GM10266 (cell line): ENCODE results near the gene PNCK.

Experiments
- DNase-seq: peaks from one replicate; pipeline ENCODE4 v3.0.0; 2012; ENCODE audit errors: extremely low spot score
- TF ChIP-seq, protein P1 (sequence below): IDR thresholded peaks from 2 replicates; pipeline ENCODE4 v1.5.1; 2012; ENCODE audit warnings: mild to moderate bottlenecking, low read depth; ENCODE audit not compliant: control insufficient read depth, insufficient read depth; ENCODE audit errors: missing control alignments

Gene PNCK

DNA sequence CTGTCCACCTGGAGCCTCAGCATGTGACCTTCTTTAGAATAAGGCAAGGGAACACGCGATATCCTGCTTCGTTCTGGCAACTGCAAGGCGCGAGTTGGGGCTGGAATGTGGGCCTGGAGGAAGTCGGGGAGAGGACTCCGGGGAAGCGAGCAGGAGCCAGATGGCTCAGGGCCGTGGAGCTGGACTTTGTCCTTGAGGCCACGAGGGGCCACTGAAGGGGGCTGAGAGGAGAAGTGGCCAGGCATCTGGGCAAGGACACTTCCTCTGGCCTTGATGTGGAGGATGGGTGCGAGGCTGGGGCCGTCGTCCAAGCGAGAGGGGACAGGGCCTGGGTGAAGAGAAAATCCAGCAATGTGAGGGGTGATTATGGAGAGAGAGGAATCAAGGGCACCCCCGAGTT is 38.8 kb downstream of the PNCK start:
- no peak for DNase-seq
- TF ChIP-seq, protein P1, sequence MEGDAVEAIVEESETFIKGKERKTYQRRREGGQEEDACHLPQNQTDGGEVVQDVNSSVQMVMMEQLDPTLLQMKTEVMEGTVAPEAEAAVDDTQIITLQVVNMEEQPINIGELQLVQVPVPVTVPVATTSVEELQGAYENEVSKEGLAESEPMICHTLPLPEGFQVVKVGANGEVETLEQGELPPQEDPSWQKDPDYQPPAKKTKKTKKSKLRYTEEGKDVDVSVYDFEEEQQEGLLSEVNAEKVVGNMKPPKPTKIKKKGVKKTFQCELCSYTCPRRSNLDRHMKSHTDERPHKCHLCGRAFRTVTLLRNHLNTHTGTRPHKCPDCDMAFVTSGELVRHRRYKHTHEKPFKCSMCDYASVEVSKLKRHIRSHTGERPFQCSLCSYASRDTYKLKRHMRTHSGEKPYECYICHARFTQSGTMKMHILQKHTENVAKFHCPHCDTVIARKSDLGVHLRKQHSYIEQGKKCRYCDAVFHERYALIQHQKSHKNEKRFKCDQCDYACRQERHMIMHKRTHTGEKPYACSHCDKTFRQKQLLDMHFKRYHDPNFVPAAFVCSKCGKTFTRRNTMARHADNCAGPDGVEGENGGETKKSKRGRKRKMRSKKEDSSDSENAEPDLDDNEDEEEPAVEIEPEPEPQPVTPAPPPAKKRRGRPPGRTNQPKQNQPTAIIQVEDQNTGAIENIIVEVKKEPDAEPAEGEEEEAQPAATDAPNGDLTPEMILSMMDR = no peak

DNA sequence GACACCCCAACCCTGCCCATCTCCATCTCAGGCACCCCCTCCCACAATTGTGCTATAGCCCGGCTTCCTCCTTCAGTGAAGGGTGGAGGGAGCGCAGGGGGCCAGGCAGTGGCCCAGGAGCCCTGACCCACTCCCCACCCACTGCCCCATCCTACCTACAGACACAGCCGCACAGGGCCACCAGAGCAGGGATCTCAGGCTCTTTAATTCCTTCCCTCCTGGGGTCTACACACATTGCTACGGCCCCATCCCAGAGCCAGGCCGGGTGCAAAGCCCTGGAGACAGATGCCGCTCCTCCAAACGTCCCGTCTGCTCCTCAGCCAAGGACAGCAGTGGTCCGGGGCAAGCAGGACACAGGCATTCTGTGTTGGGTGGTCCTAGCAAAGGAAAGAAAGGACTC is 39.4 kb downstream of the PNCK start:
- no peak for DNase-seq
- TF ChIP-seq, protein P1 = no peak

DNA sequence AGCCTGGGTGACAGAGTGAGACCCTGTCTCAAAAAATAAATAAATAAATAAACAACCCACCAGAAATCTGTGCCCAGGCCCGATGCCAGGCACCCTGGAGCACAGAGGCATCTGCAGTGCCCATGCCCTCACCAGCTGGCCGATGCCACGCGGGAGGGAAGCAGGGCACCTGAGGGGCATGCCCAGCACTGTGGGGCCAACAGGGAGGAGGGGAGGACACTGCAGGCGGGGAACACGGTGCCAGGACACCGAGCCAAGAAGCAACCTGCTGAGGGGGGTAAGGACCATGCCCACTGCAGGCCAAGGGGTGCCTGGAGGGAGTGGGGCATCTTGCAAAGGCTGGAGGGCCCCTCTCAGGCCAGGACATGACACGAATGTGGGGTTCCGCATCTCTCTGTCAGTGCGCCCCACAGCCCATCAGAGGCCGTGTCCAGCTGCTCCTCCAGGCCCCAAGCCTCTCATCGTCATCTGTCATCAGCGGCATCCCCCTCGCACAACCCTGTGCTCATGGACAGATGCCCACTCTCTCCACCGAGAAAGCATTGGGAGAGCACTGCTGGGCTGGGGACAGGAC is 39.9 kb downstream of the PNCK start:
- DNase-seq = no peak
- TF ChIP-seq, protein P1 = no peak

GRCh38 chrX:153633048-153633447 is 40.6 kb downstream of the PNCK start:
- no peak for DNase-seq
- TF ChIP-seq, protein P1 = no peak

DNA sequence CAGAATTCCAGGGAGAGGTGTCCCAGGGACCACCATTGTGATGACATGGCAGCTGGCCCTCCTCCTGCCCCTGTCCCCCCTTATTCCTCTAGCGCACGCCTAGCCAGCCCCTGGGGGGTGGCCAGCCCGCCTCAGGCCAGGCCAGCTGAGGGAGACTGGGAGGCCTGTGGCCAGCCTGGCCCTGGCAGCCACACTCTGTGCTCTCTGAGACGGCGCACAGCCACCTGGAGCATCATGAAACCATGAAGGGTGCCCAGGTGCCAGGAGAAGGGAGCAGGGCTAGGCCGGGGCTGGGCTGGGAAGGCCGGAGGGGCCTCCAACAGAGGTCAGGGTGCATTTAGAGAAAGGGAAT is 41.0 kb downstream of the PNCK start:
- TF ChIP-seq, protein P1 = no peak
- no peak for DNase-seq

DNA sequence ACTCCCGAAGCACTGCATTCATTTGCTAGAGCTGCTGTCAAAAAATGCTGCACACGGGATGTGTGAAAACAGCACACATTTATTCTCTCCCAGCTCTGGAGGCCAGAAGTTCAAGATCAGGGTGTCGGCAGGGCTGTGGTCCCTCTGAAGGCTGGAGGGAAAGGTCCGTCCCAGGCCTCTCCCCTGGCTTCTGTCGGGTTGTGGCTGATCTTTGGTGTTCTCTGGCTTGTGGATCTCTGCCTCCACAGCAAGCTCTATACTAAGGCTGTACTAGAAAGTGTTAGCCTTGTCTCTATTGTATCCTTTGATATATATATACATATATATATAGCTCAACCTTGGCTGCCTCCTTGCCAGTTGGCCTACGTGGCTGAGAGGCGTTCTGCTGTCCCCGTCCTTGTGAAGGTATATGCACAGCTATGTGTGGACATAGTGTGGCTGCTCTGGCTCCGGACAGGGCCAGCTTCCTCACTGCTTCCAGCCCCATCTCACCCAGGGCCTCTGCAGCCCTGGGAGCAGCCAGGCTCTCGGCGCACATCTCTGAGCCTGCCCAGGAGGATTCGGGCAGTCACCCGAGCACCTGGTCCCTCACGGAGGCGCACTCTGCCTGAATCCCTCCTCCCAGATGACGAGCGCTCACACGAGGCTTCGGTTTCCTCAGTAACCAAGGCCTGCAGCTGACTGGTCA is 41.6 kb downstream of the PNCK start:
- no peak for DNase-seq
- TF ChIP-seq, protein P1 = no peak

- DNase-seq = no peak
- TF ChIP-seq, protein P1 = no peak
Measured at GRCh38 chrX:153631346-153631745, 42.3 kb downstream of the PNCK start.
